ENCODE measurements around the gene PRKAG3.
A peak's percentile ranks its signal among the peaks of the same experiment; 100 is the strongest.
"Not testable (repeated sequence)": the region's sequence is repeated elsewhere in the genome, so short reads cannot be mapped to it uniquely, and the experiment has no call there.

PRKAG3 gene

DNA sequence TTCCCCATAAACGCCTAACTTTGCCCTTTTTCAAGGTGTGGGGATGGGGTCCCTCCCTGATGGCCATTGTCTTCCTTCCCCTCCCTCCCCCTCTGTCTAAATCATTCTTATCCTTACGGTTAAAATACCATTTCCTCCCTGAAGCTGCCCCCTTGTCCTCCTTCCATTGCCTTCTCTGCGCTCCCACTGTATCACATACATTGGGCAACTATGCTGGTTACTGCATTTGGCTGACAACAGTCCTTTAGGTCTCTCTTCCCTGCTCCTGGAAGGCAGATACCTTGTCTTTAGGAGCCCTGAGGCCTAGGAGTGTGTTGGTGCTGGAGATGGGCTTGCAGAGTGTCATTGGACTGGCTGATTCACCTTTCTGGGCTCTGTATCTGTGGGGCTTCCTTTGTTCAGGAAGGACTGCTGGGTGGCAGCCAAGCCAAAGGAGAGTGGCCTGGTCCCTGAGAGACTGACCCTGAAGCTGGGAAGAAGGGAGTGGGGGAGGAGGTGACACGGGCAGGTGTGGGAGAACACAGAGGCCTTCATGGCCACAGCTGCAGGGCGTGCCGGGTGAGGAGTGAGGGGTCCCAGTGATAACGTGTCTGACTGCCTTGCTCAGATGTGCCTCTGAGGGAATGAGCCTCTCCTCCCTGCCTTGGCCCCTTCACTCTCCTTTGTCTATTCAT is 30.2 kb upstream of the PRKAG3 start:
- no peak for DNase-seq (ENCODE audit: low spot score)

DNA sequence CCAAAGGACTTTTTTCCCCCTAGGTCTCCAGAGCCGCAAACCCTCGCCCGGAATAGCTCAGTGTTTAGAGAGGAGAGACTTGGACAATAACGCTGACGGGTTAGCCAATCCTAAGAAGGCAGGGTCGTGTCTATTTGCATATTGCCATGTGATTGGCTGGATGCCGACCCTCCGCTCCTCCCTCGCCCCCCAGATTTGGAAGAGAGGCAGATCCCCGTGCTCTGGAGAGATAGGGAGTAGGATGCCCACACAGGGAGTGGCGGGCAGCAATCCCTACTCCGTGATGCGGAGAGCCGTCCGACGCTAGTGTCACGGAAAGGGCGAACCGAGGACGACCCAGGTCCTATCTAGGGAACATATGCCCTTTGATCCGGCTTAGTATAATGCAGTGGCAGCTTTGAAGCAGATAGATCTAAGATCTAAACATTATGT is 29.4 kb upstream of the PRKAG3 start:
- no peak for DNase-seq (ENCODE audit: low spot score)

GRCh38 chr2:218859988-218860831 is 28.6 kb upstream of the PRKAG3 start:
- DNase-seq (ENCODE audit: low spot score) = no peak

- no peak for DNase-seq (ENCODE audit: low spot score)
Observed at GRCh38 chr2:218859556-218859987, 28.0 kb upstream of the PRKAG3 start, which contains the start of gene WNT6. TSS of gene WNT6 (plus strand) at chr2:218859805. CDS start at chr2:218860038, 233 bp downstream.

DNA sequence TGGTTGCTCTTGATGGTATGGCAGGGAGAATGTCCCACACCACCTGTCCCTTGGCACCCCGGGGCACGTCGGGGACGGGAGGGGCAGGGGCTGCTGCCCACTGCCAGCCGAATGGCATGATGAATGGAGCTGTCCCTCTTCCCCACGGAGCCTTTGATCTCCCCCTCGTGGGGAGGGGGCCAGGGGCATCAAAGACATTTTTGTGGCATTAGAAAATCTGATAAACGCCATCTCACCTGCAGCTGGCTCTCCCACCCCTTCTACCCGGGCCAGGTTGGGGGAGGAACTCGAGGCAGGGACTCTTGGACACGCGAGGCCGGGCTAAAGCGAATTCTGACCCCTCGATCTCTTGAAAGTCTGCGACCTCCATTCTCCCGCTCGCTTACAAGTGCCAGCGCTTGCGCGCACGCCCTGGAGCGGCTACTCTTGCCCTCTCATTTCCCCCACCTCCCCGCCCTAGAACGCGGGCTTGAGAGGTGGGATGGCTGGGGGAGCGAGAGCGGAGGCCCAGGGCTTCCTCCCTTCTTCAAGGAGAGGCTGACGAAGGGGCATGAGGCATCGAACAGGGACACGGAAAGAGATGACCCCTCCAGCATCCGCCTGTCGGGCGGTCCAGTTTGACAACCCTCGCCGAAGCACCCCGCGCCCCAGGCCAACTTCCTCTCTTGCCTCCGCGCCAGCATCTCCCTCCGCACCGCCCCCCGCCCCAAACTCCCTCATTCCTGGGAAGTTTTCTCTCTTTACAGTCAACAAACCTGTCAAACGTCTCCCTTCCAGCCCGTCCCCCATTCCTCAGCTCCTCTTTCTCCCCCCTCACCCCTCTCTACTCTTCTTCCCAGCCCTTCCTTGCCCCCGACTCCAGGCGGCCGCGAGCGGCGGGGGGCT is 27.3 kb upstream of the PRKAG3 start:
- DNase-seq (ENCODE audit: low spot score) = no peak

DNA sequence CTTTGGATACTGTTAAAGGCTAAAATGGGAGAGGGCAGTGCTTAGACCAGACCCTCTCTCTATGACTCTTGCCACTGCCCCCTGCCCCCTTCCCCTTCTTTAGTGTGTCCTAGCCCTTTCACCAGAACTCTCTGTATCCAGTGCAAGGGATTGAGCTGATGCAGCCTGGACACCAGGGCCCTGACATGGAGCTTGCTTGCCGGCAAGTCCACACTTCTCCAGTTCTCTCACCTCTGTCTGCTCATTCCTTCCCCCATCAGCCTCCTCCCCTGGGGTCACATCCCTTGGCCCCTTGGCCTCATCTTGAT is 26.5 kb upstream of the PRKAG3 start:
- DNase-seq (ENCODE audit: low spot score) = no peak

DNA sequence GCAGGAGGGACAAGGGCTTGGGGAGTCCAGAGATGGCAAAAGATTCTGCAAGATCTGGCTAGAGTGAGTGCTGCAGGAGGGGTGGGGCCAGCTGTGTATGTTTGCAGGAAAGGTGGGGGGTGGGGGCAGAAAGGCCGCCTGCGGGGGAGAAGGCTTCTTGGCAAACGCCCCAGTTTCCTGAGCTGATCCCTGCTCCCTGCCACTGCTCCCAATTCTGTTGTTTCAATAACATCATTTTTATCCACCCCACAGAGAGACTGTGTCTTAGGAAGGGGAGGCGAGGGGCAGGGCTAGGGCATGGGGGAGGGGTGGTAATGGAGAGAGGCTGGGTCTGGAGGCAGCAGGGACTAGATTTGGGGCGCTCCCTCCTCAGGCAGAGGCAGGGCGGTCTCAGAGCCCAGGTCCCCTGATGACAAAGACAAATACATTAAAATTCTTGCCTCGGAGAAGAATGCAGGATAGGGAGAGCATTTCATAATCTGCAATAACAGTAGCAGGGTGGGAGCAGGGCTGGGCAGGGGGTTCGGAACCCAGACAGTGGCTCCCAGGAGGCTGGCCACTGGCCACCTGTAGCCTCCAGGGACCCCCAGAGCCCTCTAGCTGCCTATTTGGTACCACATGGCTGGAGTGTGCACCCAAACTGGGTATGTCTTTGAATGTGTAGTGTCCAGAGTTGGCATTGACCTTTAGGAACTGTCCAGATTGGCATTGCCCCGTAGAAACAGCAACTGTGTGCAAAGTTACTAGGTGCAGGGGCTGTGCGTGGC is 26.0 kb upstream of the PRKAG3 start:
- no peak for DNase-seq (ENCODE audit: low spot score)

- no peak for DNase-seq (ENCODE audit: low spot score)
Observed at GRCh38 chr2:218856896-218857243, 25.3 kb upstream of the PRKAG3 start.

GRCh38 chr2:218856167-218856895 is 24.7 kb upstream of the PRKAG3 start:
- no peak for DNase-seq (ENCODE audit: low spot score)

- no peak for DNase-seq (ENCODE audit: low spot score)
Observed at GRCh38 chr2:218855305-218856166, 23.9 kb upstream of the PRKAG3 start.

DNA sequence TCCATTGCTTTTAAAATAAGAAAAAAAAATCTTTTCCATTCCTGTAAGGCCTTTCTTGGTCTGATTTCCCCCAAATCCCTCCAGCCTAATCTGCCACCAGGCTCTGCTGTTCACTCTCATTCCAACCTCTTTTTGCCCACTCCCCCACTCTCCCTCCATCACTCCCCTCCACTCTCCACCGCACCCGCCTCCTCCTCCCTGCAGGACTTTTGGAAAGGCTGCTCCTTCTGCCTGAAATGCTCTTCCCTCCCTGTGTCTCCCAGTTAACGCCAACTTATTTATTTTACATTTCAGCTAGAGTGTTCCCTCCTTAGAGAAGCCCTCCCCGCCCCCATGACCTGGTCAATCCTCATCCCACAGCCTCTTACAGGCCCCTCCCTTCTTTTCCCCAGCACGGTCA is 23.3 kb upstream of the PRKAG3 start:
- DNase-seq (ENCODE audit: low spot score) = no peak

GRCh38 chr2:218853766-218854165 is 22.2 kb upstream of the PRKAG3 start:
- DNase-seq (ENCODE audit: low spot score) = no peak

DNA sequence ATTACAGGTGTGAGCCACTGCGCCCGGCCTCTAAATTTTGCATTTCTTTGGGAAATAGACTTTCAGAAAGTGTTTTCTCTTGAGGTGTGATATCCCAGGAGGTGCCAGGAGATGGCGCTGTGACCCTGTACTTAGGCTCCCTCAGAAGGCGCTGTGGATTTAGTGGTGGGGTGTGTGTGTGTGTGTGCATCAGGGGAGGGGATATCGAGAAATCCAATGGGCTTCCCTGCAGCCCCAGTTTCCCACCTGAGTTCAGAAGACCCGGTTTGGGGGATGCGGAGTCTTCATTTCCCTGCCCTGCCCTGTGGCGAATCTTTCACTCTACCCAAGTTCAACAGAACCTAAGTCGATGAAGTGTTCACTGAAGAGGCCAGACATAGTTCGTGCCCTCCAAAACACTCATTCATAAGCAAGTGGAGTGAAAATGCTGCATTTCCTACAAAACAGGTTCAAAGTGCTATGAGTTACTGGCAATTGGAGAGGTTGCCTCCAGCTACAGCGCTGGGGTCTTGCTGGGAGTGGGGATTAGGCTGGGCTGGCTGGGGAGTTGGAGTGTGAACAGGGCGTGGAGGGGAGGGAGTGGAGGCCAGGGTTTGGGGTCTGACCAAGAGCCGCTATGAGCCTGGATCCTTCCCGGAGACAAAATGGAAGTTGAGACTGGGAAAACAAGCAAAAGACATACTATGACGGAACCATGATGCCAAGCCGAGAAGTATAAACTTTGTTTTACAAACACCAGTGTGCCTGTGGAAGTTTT is 21.5 kb upstream of the PRKAG3 start:
- DNase-seq (ENCODE audit: low spot score) = peak; percentile 35

- no peak for DNase-seq (ENCODE audit: low spot score)
Observed at GRCh38 chr2:218851286-218851685, 19.7 kb upstream of the PRKAG3 start.

DNA sequence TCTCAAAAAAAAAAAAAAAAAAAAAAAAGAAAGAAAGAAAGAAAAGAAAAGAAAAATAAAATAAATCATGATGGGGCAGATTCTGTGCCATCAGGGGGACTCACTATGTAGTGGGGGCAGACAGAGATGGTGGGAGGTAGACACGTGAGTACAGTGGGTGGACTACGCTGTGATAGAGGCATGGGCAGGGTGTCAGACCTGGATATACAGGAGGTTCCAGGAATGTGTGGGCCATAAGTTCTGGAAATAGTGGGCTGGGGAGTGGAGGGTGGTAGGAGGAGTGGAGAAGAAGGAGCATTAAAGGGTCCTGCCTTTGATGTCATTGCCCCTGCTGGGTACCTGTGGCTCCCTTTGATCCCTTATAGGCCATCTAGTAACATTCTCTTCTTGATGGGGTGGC is 19.2 kb upstream of the PRKAG3 start:
- no peak for DNase-seq (ENCODE audit: low spot score)

DNA sequence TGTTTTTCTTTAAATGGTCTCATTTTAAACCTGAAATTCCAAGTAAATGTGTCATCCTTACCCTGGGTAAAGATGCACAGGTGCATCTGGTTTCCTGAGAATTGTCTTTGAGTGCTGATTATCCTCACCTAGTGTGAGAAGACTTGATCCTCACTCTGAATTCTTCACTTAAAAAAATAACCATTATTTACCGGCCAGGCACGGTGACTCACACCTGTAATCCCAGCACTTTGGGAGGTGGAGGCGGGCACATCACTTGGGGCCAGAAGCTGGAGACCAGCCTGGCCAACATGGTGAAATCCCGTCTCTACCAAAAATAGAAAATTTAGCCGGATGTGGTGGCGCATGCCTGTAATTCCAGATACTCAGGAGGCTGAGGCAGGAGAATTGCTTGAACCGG is 18.1 kb upstream of the PRKAG3 start:
- DNase-seq (ENCODE audit: low spot score) = no peak

DNA sequence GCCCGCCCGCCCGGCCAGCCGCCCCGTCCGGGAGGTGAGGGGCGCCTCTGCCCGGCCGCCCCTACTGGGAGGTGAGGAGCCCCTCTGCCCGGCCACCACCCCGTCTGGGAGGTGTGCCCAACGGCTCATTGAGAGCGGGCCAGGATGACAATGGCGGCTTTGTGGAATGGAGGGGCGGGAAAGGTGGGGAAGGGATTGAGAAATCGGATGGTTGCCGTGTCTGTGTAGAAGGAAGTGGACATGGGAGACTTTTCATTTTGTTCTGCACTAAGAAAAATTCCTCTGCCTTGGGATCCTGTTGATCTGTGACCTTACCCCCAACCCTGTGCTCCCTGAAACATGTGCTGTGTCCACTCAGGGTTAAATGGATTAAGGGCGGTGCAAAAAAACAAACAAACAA is 15.4 kb upstream of the PRKAG3 start:
- not testable (repeated sequence) for DNase-seq (ENCODE audit: low spot score)

GRCh38 chr2:218844334-218844733 is 12.7 kb upstream of the PRKAG3 start:
- DNase-seq (ENCODE audit: low spot score) = not testable (repeated sequence)

- no peak for DNase-seq (ENCODE audit: low spot score)
Observed at GRCh38 chr2:218839888-218840287, 8.3 kb upstream of the PRKAG3 start.

Measured in globus pallidus (tissue), 1 donor.